Vagina (tissue), 2 donors: Measurements from ENCODE around the gene ZNF521. TPM values are rescaled to one million over a fixed set of nuclear protein-coding genes. Genes with fewer than 3 reads are reported as not detected.
A peak's percentile ranks its signal among the peaks of the same experiment; 100 is the strongest.

Source experiments
- DNase-seq, 2 donors: peaks; one replicate each; pipeline ENCODE4 v3.0.0-alpha.2; 2017; ENCODE audit errors: extremely low spot score in 2 of 2
- H3K27ac ChIP-seq: fragments of 200-600 bp; sonication (generic); one replicate; pipeline ENCODE4 v1.5.1; 2019
- H3K27me3 ChIP-seq: fragments of 200-600 bp; sonication (generic); one replicate; pipeline ENCODE4 v1.5.1; 2019
- H3K36me3 ChIP-seq, 2 donors: fragments of 200-600 bp; sonication (generic); one replicate each; pipeline ENCODE4 v1.5.1; 2017 to 2019
- H3K4me1 ChIP-seq: fragments of 200-600 bp; sonication (generic); one replicate; pipeline ENCODE4 v1.5.1; 2019
- H3K4me3 ChIP-seq, 2 donors: fragments of 200-600 bp; sonication (generic); 1 replicate in 1 of 2; 2 replicates in 1 of 2; pipeline ENCODE4 v1.5.1; 2016 to 2019
- H3K9me3 ChIP-seq: fragments of 200-600 bp; sonication (generic); one replicate; pipeline ENCODE4 v1.5.1; 2019
- POLR2A ChIP-seq, 2 donors: fragments of 450-650 bp; IDR thresholded peaks; one replicate each; pipeline ENCODE4 v1.6.1; 2017; ENCODE audit warnings: antibody characterized with exemption in 2 of 2, mild to moderate bottlenecking in 2 of 2, moderate library complexity in 2 of 2
- POLR2AphosphoS5 ChIP-seq, 2 donors: sonication (generic); formaldehyde crosslinking; IDR thresholded peaks; one replicate each; pipeline ENCODE4 v1.9.0; 2017; ENCODE audit warnings: antibody characterized with exemption in 2 of 2, mild to moderate bottlenecking in 2 of 2, low read depth in 1 of 2; ENCODE audit not compliant: insufficient read depth in 1 of 2
- intact Hi-C: fragments of 100-400 bp; cut with DNase I; formaldehyde crosslinking; loops from one replicate; pipeline ENCODE4 v1.15.1; 2023
- total RNA-seq: library from RNA; depleted of rRNA; stranded (reverse); fragments of >200 nt; gene quantifications from one replicate; pipeline ENCODE4 v1.2.3, GENCODE V29; 2016
- TF ChIP-seq, protein P1 (sequence below), 3 experiments: fragments of 450-650 bp in 2 of 3; fragments of 200-600 bp in 1 of 3; sonication (generic) in 1 of 3; IDR thresholded peaks; one replicate each; pipeline ENCODE4 v1.5.1; 2017 to 2019; ENCODE audit warnings: antibody characterized with exemption in 3 of 3, mild to moderate bottlenecking in 2 of 3, moderate library complexity in 2 of 3

The ZNF521 gene
- total RNA-seq, 1 donor from 2014 or later: 18.7 TPM

DNA sequence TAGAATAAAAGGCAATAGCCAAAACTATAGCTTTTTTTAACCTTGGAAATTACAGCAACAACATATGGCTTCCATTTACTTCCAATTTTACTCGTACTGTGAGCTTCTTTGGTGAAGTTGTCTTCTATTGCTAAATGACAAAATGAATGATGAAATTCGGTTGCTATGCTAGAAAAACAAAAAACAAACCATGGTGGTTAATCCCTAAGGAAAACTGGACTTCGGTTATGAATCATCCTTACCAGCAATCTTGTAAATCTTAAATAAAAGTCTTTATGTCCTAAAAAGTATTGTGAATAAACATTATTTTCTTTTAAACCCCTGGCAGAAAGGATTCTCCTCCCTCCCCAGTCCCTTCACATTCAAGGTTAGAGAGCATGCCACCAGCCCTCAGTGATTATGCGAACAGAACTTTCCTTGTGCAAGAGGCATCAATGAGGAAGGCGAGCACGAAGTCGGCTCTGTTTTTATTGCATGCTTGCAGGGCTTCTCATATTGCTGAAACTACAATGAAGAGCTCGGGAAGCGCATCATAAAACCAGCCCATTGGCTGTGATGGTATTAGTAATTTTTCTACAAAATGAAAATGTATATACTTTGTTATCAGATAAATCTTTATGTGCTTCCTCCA lies 62.9 kb downstream of the ZNF521 start:
- H3K27ac ChIP-seq: peak overlapping the region; percentile 24
- H3K27me3 ChIP-seq: no peaks in the 10 kb centered on the region
- DNase-seq: no peak
- no peaks in the 10 kb centered on the region for H3K36me3 ChIP-seq
- no peak for TF ChIP-seq POLR2AphosphoS5 (IDR thresholded peaks at IDR 0.05; ENCODE audit: insufficient read depth in 1 of 2, low read depth in 1 of 2)
- no peak for TF ChIP-seq POLR2A (IDR thresholded peaks at IDR 0.05)
- TF ChIP-seq, protein P1, sequence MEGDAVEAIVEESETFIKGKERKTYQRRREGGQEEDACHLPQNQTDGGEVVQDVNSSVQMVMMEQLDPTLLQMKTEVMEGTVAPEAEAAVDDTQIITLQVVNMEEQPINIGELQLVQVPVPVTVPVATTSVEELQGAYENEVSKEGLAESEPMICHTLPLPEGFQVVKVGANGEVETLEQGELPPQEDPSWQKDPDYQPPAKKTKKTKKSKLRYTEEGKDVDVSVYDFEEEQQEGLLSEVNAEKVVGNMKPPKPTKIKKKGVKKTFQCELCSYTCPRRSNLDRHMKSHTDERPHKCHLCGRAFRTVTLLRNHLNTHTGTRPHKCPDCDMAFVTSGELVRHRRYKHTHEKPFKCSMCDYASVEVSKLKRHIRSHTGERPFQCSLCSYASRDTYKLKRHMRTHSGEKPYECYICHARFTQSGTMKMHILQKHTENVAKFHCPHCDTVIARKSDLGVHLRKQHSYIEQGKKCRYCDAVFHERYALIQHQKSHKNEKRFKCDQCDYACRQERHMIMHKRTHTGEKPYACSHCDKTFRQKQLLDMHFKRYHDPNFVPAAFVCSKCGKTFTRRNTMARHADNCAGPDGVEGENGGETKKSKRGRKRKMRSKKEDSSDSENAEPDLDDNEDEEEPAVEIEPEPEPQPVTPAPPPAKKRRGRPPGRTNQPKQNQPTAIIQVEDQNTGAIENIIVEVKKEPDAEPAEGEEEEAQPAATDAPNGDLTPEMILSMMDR (IDR thresholded peaks at IDR 0.05): no peak
- H3K4me1 ChIP-seq: peaks cover 29% of the 10 kb centered on the region
- H3K4me3 ChIP-seq: no peak overlapping the region
- H3K9me3 ChIP-seq: no peaks in the 10 kb centered on the region
- intact Hi-C loops: no loop called here

DNA sequence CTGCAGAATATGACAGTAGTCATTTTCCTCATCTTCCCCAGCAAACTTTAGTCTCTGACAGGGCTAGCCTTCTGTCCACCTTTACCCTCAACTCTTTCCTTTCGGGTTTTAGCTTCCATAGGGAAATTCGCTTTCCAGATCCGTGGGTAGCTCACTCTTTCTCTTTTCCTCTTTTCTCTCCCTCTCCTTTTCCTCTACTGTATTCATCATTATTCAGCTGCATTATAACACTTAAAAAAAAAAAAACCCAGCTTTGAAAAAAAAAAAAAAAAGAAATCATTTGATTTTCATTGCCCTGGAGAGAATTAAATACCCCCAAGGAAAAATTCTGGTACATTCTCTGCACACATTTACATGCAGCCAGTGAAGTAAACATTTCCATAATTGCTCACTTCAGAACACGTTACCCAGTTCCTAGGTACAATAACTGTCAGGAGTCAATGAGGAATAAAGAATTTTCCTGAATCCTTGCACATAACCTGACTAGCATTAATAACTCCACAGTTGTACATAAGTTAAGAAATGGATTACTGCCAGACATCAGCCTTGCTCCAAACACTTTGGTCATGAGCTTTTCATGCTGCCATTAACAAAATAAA lies 63.5 kb downstream of the ZNF521 start:
- Histone ChIP-seq H3K36me3 (no peaks in the 10 kb centered on the region), H3K27me3 (no peaks in the 10 kb centered on the region), H3K4me3 (no peak overlapping the region), H3K27ac (peak overlapping the region; percentile 24), H3K4me1 (peaks cover 30% of the 10 kb centered on the region), H3K9me3 (no peaks in the 10 kb centered on the region)
- TF ChIP-seq POLR2A (IDR thresholded peaks at IDR 0.05) (no peak), POLR2AphosphoS5 (IDR thresholded peaks at IDR 0.05; ENCODE audit: insufficient read depth in 1 of 2, low read depth in 1 of 2) (no peak)
- TF ChIP-seq, protein P1 (IDR thresholded peaks at IDR 0.05): no peak
- no peak for DNase-seq
- intact Hi-C loops: no loop called here

DNA sequence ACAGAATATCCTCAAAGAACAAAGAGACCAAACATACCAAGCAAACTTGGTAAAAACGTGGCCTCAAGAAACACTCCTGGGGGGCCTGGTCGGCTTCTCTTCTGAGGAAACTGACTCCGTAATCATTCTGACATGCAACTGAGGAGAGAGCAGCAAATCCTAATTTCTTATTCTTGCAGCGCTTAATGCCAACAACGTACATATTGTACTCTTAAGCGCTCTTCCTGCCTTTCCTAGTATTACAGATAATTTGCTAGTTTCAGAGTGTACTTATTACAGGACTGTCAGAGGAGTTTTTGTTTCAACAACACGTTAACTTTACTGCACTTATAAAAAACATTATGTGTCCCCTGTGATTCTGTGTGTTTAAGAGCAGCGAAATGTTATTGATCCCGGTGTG lies 64.9 kb downstream of the ZNF521 start:
- H3K27me3 ChIP-seq: no peaks in the 10 kb centered on the region
- H3K27ac ChIP-seq: no peak overlapping the region
- H3K9me3 ChIP-seq: no peaks in the 10 kb centered on the region
- H3K36me3 ChIP-seq: no peaks in the 10 kb centered on the region
- DNase-seq: no peak
- no peak overlapping the region for H3K4me3 ChIP-seq
- TF ChIP-seq POLR2AphosphoS5 (IDR thresholded peaks at IDR 0.05; ENCODE audit: insufficient read depth in 1 of 2, low read depth in 1 of 2): no peak
- no peak for TF ChIP-seq POLR2A (IDR thresholded peaks at IDR 0.05)
- TF ChIP-seq, protein P1 (IDR thresholded peaks at IDR 0.05): no peak
- intact Hi-C loops: no loop called here
- peaks cover 39% of the 10 kb centered on the region for H3K4me1 ChIP-seq

DNA sequence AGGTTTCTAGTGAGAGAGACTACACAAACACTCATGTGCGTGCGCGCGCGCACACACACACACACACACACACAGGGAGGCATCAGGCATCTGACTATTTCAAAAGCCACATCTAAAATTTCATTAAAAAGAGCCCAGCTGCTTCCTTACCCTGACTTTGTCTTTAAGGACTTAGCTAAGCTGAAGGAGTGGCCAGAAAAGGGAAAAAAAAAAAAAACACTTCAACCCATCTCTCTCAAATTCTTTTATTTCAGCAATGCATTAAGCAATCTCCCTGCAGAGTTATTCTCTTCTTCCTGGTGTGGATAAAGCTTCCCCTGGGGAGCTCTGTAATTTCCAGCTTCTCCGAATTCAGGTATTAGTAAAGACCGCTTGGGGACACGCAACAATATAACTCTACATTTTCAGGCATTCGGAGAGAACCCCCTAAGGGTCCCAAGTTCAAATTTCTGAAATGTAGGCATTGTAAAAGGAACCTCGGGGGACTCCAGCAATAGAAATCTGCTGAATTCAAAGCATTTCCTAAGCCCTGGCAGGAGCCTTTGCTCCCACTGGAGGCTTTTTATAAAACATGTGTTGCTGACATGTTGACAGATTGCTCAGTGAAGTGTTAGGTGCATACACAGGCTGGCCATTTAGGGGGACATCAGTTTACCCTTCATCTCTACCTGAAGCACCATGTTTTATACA lies 67.0 kb downstream of the ZNF521 start:
- Histone ChIP-seq H3K27me3 (no peaks in the 10 kb centered on the region), H3K9me3 (no peaks in the 10 kb centered on the region), H3K4me1 (peaks cover 39% of the 10 kb centered on the region), H3K4me3 (no peak overlapping the region), H3K27ac (peak overlapping the region; percentile 59), H3K36me3 (no peaks in the 10 kb centered on the region)
- DNase-seq: no peak
- TF ChIP-seq, protein P1 (IDR thresholded peaks at IDR 0.05): no peak
- TF ChIP-seq POLR2A (IDR thresholded peaks at IDR 0.05) (no peak), POLR2AphosphoS5 (IDR thresholded peaks at IDR 0.05; ENCODE audit: insufficient read depth in 1 of 2, low read depth in 1 of 2) (no peak)
- intact Hi-C loops: no loop called here

DNA sequence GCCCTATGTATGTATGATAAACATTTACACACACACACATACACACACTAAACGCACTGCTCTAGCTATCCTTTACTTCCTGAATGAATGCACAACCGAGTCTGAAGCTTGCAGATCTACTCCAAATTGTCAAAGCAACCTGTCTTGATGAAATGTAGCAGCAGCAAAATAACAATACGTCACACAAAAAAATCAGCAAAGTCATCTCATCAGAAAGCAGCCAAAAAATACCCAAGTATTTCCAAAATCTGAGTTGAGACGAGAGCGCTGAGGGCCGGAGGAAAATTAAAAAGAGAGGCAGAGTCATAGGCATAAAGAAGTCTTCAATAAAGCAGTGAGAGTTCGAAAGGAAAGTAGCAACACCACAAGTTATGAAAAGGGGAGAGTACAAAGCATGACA lies 67.7 kb downstream of the ZNF521 start:
- H3K27ac ChIP-seq: peak overlapping the region; percentile 59
- intact Hi-C loops: no loop called here
- no peaks in the 10 kb centered on the region for H3K36me3 ChIP-seq
- TF ChIP-seq, protein P1 (IDR thresholded peaks at IDR 0.05): no peak
- TF ChIP-seq POLR2A (IDR thresholded peaks at IDR 0.05) (no peak), POLR2AphosphoS5 (IDR thresholded peaks at IDR 0.05; ENCODE audit: insufficient read depth in 1 of 2, low read depth in 1 of 2) (no peak)
- H3K27me3 ChIP-seq: no peaks in the 10 kb centered on the region
- no peaks in the 10 kb centered on the region for H3K9me3 ChIP-seq
- no peak for DNase-seq
- H3K4me1 ChIP-seq: peaks cover 35% of the 10 kb centered on the region
- H3K4me3 ChIP-seq: peak overlapping the region in 1 of 2 donors; percentile 8
